HG03097 (cell line): Measurements from ENCODE around the gene PRG3.
A peak's percentile ranks its signal among the peaks of the same experiment; 100 is the strongest.

Experiments used
- ATAC-seq: cut with Tn5 transposase; IDR thresholded peaks from one replicate; pipeline ENCODE4 v1.9.1; 2021; ENCODE audit not compliant: unreplicated experiment, low FRiP score

PRG3 gene, protein sequence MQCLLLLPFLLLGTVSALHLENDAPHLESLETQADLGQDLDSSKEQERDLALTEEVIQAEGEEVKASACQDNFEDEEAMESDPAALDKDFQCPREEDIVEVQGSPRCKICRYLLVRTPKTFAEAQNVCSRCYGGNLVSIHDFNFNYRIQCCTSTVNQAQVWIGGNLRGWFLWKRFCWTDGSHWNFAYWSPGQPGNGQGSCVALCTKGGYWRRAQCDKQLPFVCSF

DNA sequence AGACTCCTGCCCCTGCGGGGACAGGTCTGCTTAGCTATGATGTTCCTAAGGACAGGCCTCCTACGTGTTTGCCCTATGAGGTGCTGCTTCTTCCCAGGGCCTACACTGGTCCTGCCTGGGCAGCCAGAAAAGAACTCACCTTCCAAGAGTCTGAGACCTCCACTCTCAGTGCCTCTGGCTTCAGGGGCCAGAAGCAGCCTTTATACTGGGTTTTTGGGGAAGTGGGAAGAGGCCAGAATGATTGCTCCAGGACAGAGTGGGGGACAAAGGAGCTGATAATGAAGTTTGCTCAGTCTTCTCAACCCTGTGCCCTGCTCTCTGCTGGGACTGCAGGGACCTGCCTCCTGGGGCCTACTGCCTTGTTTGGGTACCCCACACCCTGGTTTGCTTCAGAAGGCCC is at the start of gene PRG3:
Gene PRG3, minus strand, starts transcription at position 176 of the 400 bp plus-strand sequence. CDS start 442 bp downstream, outside the sequence.
- no peak for ATAC-seq

DNA sequence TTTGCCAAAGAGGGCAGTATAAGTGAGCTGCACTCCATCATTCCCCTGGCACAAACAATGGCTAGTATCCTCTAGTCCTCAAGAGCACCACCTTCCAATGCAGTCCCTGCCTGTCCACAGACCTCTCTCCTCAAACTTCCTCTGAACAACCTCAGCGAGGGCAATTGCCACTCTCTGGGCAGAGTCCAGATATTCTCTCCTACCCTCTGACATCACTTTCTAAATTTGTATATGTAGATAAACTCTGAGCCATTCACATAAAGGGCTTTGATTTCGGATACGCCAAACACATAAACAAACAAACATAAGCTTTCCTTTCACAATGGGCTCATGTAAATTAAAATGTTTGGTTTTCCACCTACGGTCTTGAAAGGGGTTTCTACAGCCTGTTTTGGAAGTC is 49.0 kb upstream of the PRG3 start:
- no peak for ATAC-seq

GRCh38 chr11:57428643-57429042 is 47.7 kb upstream of the PRG3 start:
- no peak for ATAC-seq

GRCh38 chr11:57427727-57428082 is 46.8 kb upstream of the PRG3 start:
- no peak for ATAC-seq

- ATAC-seq: peak; percentile 42
Measured at GRCh38 chr11:57426929-57427726, 46.2 kb upstream of the PRG3 start, which contains the start of gene SLC43A3. SLC43A3 (minus strand) TSS chr11:57427121; CDS start chr11:57426172, 949 bp downstream.

DNA sequence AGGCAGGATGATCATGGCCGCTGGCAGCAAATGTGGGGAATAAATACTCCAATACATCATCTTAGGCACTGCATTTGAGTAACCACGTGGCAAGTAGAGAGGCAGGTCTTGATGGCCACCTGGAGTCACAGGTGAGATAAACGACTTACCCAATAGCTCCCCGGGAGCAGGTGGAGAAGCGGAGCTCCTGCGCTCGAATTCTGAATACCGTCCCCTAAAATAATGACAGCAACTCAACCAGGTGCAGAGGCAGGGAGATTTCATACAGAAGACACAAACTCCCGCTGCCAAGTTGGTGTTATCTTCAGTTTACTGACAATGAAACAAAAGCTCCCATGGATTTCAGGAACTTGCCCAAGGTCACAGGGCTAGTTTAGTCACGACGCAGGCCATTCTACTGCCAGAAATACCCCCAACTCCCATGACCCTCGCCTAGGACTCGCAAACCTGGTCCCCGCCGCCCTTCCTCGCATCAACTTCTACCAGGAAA is 45.5 kb upstream of the PRG3 start:
- no peak for ATAC-seq

DNA sequence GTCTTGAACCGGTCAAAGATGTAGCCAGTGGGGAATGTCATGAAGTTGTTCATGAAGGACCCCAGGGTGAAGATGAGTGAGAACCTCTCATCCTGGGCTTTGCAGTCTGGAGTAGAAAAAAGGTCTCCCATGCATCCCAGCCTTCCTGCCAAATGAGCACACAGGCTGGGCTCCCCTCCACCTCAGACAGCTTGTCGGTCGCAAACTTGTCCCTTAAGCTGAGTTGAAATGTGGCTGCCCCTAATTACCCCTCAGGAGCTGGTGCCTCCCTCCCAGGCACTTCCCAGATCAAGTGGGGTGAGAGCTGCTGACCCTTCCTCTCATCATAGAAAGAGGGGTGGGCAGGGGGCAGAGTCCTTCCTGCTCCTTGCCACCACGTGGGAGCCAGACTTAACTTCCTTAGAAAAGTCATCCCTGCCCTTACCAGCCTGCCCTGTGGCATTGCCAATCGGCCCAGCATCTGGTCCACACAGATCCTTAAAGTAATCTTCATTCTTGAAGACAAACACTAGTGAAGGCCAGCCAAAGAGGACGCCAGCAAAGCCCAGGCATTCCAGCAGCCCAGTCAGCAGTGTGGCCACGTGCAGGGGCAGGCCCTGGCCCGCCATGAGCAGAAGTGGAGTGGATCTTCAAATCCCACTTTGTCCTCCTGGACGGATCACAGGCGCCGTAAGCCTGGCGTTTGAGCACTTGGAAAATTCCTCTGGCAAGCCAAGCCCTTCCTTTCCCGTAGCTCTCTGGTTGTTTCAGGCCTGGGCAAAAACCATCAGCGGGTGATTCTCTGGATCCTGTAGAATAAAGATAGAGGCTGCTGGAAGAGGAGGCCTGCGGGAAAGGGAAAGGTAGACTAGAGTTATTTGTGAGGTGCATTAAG is 44.9 kb upstream of the PRG3 start:
- no peak for ATAC-seq

- peak; percentile 89 for ATAC-seq
Measured at GRCh38 chr11:57424792-57425564, 44.0 kb upstream of the PRG3 start.

DNA sequence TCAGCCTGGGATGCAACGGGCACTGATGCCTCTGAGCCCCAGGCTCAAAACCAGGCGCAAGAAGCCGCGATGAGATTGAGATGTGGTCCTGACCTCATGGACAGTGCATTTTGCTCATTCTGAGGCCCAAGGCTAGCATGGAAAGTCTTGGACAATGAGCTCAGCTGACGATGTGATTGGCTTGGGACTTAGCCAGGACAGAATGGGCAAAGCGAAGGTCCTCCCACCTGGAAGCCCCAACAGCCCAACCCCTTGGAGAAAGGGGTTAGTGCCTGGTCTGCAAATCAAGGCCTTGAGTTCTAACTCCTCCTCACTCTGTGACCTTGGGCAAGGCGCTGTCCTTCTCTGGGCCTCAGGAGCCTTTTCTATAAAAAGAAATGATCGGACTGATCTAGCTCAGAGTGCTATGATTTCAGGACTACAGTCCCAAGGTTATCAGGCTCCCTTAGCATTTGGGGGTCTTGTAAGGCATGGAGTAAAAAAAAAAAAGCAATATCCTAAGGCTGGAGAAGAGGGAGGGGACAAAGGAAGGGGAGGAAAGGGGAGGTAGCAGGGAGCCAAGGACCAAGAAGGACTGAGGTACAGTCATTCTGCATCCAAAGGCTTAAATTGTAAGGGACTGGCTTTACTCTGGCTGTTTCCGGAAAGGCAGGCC is 43.3 kb upstream of the PRG3 start:
- ATAC-seq: no peak

- ATAC-seq: no peak
Measured at GRCh38 chr11:57422669-57423068, 41.7 kb upstream of the PRG3 start.

DNA sequence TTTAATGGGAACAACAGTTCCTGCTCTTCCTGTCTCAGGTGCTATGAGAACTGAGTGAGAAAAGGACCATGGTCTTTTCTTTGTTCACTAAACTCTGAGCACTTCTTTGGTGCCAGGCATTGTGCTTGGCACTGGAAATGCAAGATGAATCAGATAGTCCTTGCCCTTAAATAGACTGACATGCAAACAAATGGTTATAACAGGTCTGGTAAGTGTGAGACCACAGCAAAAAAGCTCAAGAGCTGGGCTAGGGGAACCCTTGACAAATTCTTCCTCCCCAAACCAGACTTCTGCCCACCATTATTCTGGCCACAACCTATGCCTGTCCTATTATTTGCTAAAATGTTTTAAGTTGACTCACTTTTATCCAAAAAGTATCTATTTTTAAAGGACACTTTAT is 40.9 kb upstream of the PRG3 start:
- no peak for ATAC-seq

DNA sequence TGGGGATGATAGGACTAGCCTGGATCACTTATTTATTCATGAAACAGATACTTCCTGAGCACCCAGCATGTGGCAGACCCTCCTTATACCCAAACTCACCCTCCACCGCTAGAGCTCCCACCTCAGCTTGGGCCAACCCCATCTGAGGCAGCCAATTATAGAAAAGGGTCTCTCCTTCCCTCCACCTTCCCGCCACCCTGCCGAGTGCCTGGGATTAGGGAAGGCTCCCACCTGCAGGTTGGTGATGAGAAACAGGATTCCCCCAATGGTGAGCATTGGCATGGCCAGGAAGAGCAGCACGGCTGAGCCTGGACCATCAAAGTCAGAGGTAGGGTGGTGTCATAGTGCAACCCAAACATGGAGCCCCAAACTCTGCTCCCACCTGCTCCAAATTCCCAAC is 40.1 kb upstream of the PRG3 start:
- no peak for ATAC-seq

GRCh38 chr11:57419146-57419545 is 38.2 kb upstream of the PRG3 start:
- no peak for ATAC-seq

GRCh38 chr11:57418131-57418530 is 37.2 kb upstream of the PRG3 start:
- no peak for ATAC-seq

DNA sequence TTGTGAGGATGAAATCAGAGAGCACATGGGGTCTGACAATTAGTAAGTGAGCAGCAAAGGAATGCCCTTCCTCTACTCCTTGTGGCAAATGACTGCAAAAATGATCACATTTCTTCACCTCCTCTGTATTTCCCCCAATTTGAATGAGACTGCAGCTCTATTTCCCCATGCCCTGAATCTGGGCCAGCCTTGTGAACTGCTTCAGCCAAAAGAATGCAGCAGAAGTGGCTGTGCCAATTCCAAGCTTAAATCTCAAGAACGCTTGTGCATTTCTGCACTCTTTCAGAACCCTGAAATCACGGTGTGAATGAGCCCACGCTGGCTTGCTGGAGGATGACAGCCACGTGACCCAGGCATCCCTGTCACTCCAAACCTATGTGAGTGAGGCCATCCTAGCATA is 36.1 kb upstream of the PRG3 start:
- no peak for ATAC-seq

- ATAC-seq: no peak
Measured at GRCh38 chr11:57416436-57416835, 35.5 kb upstream of the PRG3 start.

GRCh38 chr11:57414612-57415212 is 33.8 kb upstream of the PRG3 start:
- ATAC-seq: no peak

DNA sequence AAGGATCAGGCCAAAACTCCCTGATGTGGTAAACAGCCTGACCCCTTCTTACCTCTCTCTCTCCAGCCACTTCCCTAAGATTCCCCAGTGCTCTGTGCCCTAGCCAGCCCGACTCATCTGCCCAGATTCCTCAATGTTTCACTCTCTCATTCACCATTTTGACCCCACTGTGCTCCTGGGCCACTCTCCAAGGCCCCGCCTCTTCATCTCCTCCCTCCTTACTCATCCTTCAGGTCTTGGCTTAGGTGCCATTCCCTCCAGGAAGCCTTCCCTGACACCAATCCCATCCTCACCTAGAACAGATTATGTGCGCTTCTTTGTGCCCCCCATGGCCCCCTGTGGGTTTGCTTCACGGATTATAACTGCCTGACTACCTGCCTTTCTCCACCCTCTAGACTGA is 32.7 kb upstream of the PRG3 start:
- no peak for ATAC-seq

GRCh38 chr11:57410287-57410686 is 29.3 kb upstream of the PRG3 start:
- no peak for ATAC-seq
